ENCODE measurements around the gene MEGF8. TPM values are rescaled to one million over a fixed set of nuclear protein-coding genes. Genes with fewer than 3 reads are reported as not detected.
A peak's percentile ranks its signal among the peaks of the same experiment; 100 is the strongest.

Gene MEGF8
- total RNA-seq, 1 donor from 2014 or later = 11.6 TPM

GRCh38 chr19:42388851-42389489 lies 63.5 kb downstream of the MEGF8 start:
- no peak for DNase-seq

- DNase-seq = no peak
These were observed 64.5 kb downstream of the MEGF8 start, which contains the start of gene CNFN for GRCh38 chr19:42389899-42390298. Gene CNFN (minus strand): TSS chr19:42390297. CDS start chr19:42389037, 1,260 bp downstream.

GRCh38 chr19:42392165-42392564 lies 66.7 kb downstream of the MEGF8 start:
- DNase-seq = no peak

GRCh38 chr19:42394751-42395150 lies 69.3 kb downstream of the MEGF8 start:
- no peak for DNase-seq

- DNase-seq = peak; percentile 97
These were observed 71.2 kb downstream of the MEGF8 start for GRCh38 chr19:42396381-42397262.

- DNase-seq = no peak
These were observed 72.1 kb downstream of the MEGF8 start for GRCh38 chr19:42397263-42398166.

GRCh38 chr19:42400404-42400803 lies 75.0 kb downstream of the MEGF8 start:
- DNase-seq = no peak

- peak; percentile 71 for DNase-seq
These were observed 76.2 kb downstream of the MEGF8 start for GRCh38 chr19:42401365-42402303.

- no peak for DNase-seq
These were observed 77.1 kb downstream of the MEGF8 start for GRCh38 chr19:42402376-42403116.

- DNase-seq = no peak
These were observed 78.2 kb downstream of the MEGF8 start for GRCh38 chr19:42403586-42403985.

GRCh38 chr19:42406111-42406510 lies 80.7 kb downstream of the MEGF8 start:
- DNase-seq = no peak

- DNase-seq = no peak
These were observed 81.8 kb downstream of the MEGF8 start for GRCh38 chr19:42407085-42407815.

- DNase-seq = no peak
These were observed 82.4 kb downstream of the MEGF8 start for GRCh38 chr19:42407816-42408175.

- DNase-seq = no peak
These were observed 84.0 kb downstream of the MEGF8 start for GRCh38 chr19:42409477-42409876.

GRCh38 chr19:42410371-42410770 lies 84.9 kb downstream of the MEGF8 start:
- no peak for DNase-seq

- DNase-seq = no peak
These were observed 86.2 kb downstream of the MEGF8 start for GRCh38 chr19:42411581-42412178.

- no peak for DNase-seq
These were observed 86.8 kb downstream of the MEGF8 start for GRCh38 chr19:42412227-42412626.

- no peak for DNase-seq
These were observed 87.2 kb downstream of the MEGF8 start for GRCh38 chr19:42412661-42413076.

- no peak for DNase-seq
These were observed 93.9 kb downstream of the MEGF8 start for GRCh38 chr19:42419309-42419708.
